A549 (cell line): ENCODE measurements around the gene SSH2. TPM values are rescaled to one million over a fixed set of nuclear protein-coding genes. Genes with fewer than 3 reads are reported as not detected.

Source experiments
- ATAC-seq, 2 experiments: fragments of 200-7000 bp in 1 of 2; fragments of >200 bp in 1 of 2; cut with Nextera tagmentation in 1 of 2; cut with Tn5 transposase in 1 of 2; 3 replicates each; pipeline versions ENCODE4 v1.8.0 to v1.9.1; 2018 to 2020; ENCODE audit warnings: mild to moderate bottlenecking in 1 of 2, moderate library complexity in 1 of 2
- CTCF ChIA-PET: fragments of 300-600 bp; sonication (Branson Sonifier 250); formaldehyde crosslinking; extraction: SDS; loops from one replicate; lab custom pipeline; 2021; ENCODE audit warnings: antibody characterized with exemption, inconsistent platforms; lab: Yijun Ruan, JAX
- POLR2A ChIA-PET: fragments of 350-600 bp; formaldehyde crosslinking; extraction: SDS; loops from one replicate; lab custom pipeline; 2021; ENCODE audit warnings: antibody characterized with exemption, inconsistent platforms; lab: Yijun Ruan, JAX
- DNase-seq, 2 experiments: peaks; one replicate each; pipeline versions ENCODE4 v3.0.0 to v3.0.0-alpha.2; 2011 to 2016; ENCODE audit warnings: low read depth in 1 of 2, low spot score in 1 of 2
- FAIRE-seq: peaks from 2 replicates; lab custom pipeline; 2011; peaks lifted over from hg19 to GRCh38; lab: Jason Lieb, UNC
- H3K27ac ChIP-seq, 2 experiments: fragments of >200 bp; sonication (Bioruptor Twin); formaldehyde crosslinking; 3 replicates each; pipeline ENCODE4 v1.5.1; 2016 to 2017
- H3K4me1 ChIP-seq: fragments of >200 bp; sonication (Bioruptor Twin); formaldehyde crosslinking; 3 replicates; pipeline ENCODE4 v1.6.1; 2016
- H3K4me2 ChIP-seq: fragments of >200 bp; sonication (Bioruptor Twin); formaldehyde crosslinking; 3 replicates; pipeline ENCODE4 v1.6.1; 2016
- H3K4me3 ChIP-seq: fragments of >200 bp; sonication (Bioruptor Twin); formaldehyde crosslinking; 3 replicates; pipeline ENCODE4 v1.5.1; 2016
- H3K9me3 ChIP-seq: fragments of >200 bp; sonication (Bioruptor Twin); formaldehyde crosslinking; 3 replicates; pipeline ENCODE4 v1.6.1; 2016
- BCL3 ChIP-seq: fragments of >200 bp; sonication (Bioruptor Twin); formaldehyde crosslinking; IDR thresholded peaks from 3 replicates; pipeline ENCODE4 v1.6.1; 2016
- CEBPB ChIP-seq, 2 experiments: fragments of >200 bp in 1 of 2; sonication (Bioruptor Twin) in 1 of 2; formaldehyde crosslinking in 1 of 2; IDR thresholded peaks; 2 replicates each; pipeline ENCODE4 v1.6.1; 2012 to 2016
- CHD2 ChIP-seq: fragments of 150-350 bp; IDR thresholded peaks from 2 replicates; pipeline ENCODE4 v1.6.1; 2014; ENCODE audit warnings: low read length; ENCODE audit not compliant: partially characterized antibody
- EHF ChIP-seq: fragments of 250-450 bp; sonication (Bioruptor Pico); IDR thresholded peaks from 2 replicates; pipeline ENCODE4 v1.5.0; 2020; ENCODE audit warnings: mild to moderate bottlenecking
- EP300 ChIP-seq, 2 experiments: fragments of >200 bp; sonication (Bioruptor Twin); formaldehyde crosslinking; IDR thresholded peaks; 2 replicates in 1 of 2; 3 replicates in 1 of 2; pipeline ENCODE4 v1.6.1; 2016 to 2017
- ESRRA ChIP-seq: fragments of 150-350 bp; IDR thresholded peaks from 2 replicates; pipeline ENCODE4 v1.6.1; 2014; ENCODE audit warnings: mild to moderate bottlenecking, low read length, borderline replicate concordance
- HDAC2 ChIP-seq: fragments of 200-600 bp; sonication (generic); IDR thresholded peaks from 2 replicates; pipeline ENCODE4 v1.6.1; 2016
- HOXB13 ChIP-seq: fragments of 250-450 bp; sonication (Bioruptor Pico); IDR thresholded peaks from 2 replicates; pipeline ENCODE4 v1.5.0; 2020; ENCODE audit warnings: low read depth, mild to moderate bottlenecking, moderate library complexity
- JUNB ChIP-seq: fragments of >200 bp; sonication (Bioruptor Twin); formaldehyde crosslinking; IDR thresholded peaks from 2 replicates; pipeline ENCODE4 v1.6.1; 2016
- KDM1A ChIP-seq: fragments of 200-600 bp; sonication (generic); IDR thresholded peaks from 2 replicates; pipeline ENCODE4 v1.6.1; 2016; ENCODE audit warnings: low read depth, mild to moderate bottlenecking
- KDM5A ChIP-seq: fragments of 200-600 bp; sonication (generic); IDR thresholded peaks from 2 replicates; pipeline ENCODE4 v1.6.1; 2016; ENCODE audit warnings: antibody characterized with exemption, mild to moderate bottlenecking
- MAFK ChIP-seq: fragments of 450-650 bp; IDR thresholded peaks from 2 replicates; pipeline ENCODE4 v1.6.1; 2014; ENCODE audit not compliant: partially characterized antibody
- MAX ChIP-seq: IDR thresholded peaks from 2 replicates; pipeline ENCODE4 v1.6.1; 2012
- MYC ChIP-seq: IDR thresholded peaks from 2 replicates; pipeline ENCODE4 v1.6.1; 2012; ENCODE audit warnings: mild to moderate bottlenecking, inconsistent platforms, low read length, improper control_type of control experiment, borderline replicate concordance
- NFE2L2 ChIP-seq: fragments of 150-350 bp; conservative IDR thresholded peaks from 2 replicates; pipeline ENCODE4 v1.6.1; 2014; ENCODE audit warnings: low read length
- NPAS2 ChIP-seq: fragments of 250-450 bp; sonication (Bioruptor Pico); IDR thresholded peaks from 2 replicates; pipeline ENCODE4 v1.8.0; 2022; ENCODE audit warnings: mild to moderate bottlenecking, moderate library complexity, borderline replicate concordance
- PHF8 ChIP-seq: fragments of 200-600 bp; sonication (generic); IDR thresholded peaks from 2 replicates; pipeline ENCODE4 v1.6.1; 2016; ENCODE audit warnings: low read depth, mild to moderate bottlenecking, antibody characterized with exemption, moderate library complexity, borderline replicate concordance
- POLR2A ChIP-seq: IDR thresholded peaks from 2 replicates; pipeline ENCODE4 v1.6.1; 2012; ENCODE audit warnings: mild to moderate bottlenecking, low read length
- POLR2AphosphoS2 ChIP-seq: conservative IDR thresholded peaks from 2 replicates; pipeline ENCODE4 v1.6.1; 2012; ENCODE audit warnings: low read length, improper control_type of control experiment, inconsistent platforms
- RARB ChIP-seq: fragments of 250-450 bp; sonication (Bioruptor Pico); IDR thresholded peaks from 2 replicates; pipeline ENCODE4 v1.8.0; 2021; ENCODE audit warnings: mild to moderate bottlenecking, moderate library complexity
- RFX5 ChIP-seq: fragments of 450-650 bp; IDR thresholded peaks from 2 replicates; pipeline ENCODE4 v1.7.1; 2014; ENCODE audit warnings: antibody characterized with exemption, mild to moderate bottlenecking, moderate library complexity
- RNF2 ChIP-seq: fragments of 200-600 bp; sonication (generic); IDR thresholded peaks from 2 replicates; pipeline ENCODE4 v1.6.1; 2016; ENCODE audit warnings: low read depth, mild to moderate bottlenecking, antibody characterized with exemption, moderate library complexity, borderline replicate concordance
- SREBF2 ChIP-seq: fragments of 450-650 bp; IDR thresholded peaks from 2 replicates; pipeline ENCODE4 v1.6.1; 2014; ENCODE audit warnings: mild to moderate bottlenecking, moderate library complexity
- TP53 ChIP-seq: fragments of 250-450 bp; sonication (Bioruptor Pico); IDR thresholded peaks from 2 replicates; pipeline ENCODE4 v1.5.0; 2021; ENCODE audit warnings: mild to moderate bottlenecking, moderate library complexity
- ZFP36 ChIP-seq: fragments of 450-650 bp; IDR thresholded peaks from 2 replicates; pipeline ENCODE4 v1.6.1; 2014; ENCODE audit warnings: borderline replicate concordance; ENCODE audit not compliant: partially characterized antibody
- ZNF302 ChIP-seq: fragments of 250-450 bp; sonication (Bioruptor Pico); IDR thresholded peaks from 2 replicates; pipeline ENCODE4 v1.9.0; 2021; ENCODE audit warnings: inconsistent platforms, mild to moderate bottlenecking, moderate library complexity
- ZSCAN20 ChIP-seq: fragments of 250-450 bp; sonication (Bioruptor Pico); IDR thresholded peaks from 2 replicates; pipeline ENCODE4 v1.8.0; 2022; ENCODE audit warnings: mild to moderate bottlenecking, moderate library complexity
- WGBS: methylation state at CpG from one replicate; pipeline ENCODE4 v1.1.6; 2017; ENCODE audit errors: missing lambda C conversion rate; 5-methylcytosine and 5-hydroxymethylcytosine counted together
- polyA plus RNA-seq, 4 experiments: library from polyadenylated mRNA; depleted of rRNA in 3 of 4; stranded (reverse); fragments of >200 nt; fragmentation: RNase III in 1 of 4; extraction: RNeasy Plus Mini Kit Qiagen cat#74134 plus additional on column Dnase treatment in 1 of 4; gene quantifications; 2 replicates in 3 of 4; 3 replicates in 1 of 4; pipeline ENCODE4 v1.2.3, GENCODE V29; 2011 to 2017

SSH2 gene
- polyA plus RNA-seq, 2 of the 4 experiments (the other 2 are of a cell fraction): 20.7 to 24.5 TPM

- TF ChIP-seq BCL3: no peak
- TF ChIP-seq SREBF2: no peak
- TF ChIP-seq HOXB13 (CRISPR knock-in tag): no peak
- no peak for TF ChIP-seq TP53 (CRISPR knock-in tag)
- TF ChIP-seq MAFK: no peak
- TF ChIP-seq NPAS2: no peak
- no peak for TF ChIP-seq ZFP36
- no peak for TF ChIP-seq CEBPB (IDR thresholded peaks at IDR 0.05)
- no peak overlapping the region for H3K27ac ChIP-seq
- no peak for FAIRE-seq
Measured at GRCh38 chr17:29699283-29699682, 230.7 kb downstream of the SSH2 start.

GRCh38 chr17:29698837-29699236 is 231.2 kb downstream of the SSH2 start:
- FAIRE-seq (no peak), DNase-seq (no peak), ATAC-seq (no peak)
- no peaks in the 10 kb centered on the region for H3K4me1 ChIP-seq
- no peaks in the 10 kb centered on the region for H3K9me3 ChIP-seq
- CTCF ChIA-PET: interaction anchor here (0.6 to 2.7 kb wide), 10 partner anchors 10 to 321 kb away, joined by 3 to 16 read pairs (median 4); no protein-coding TSS in a partner anchor
- POLR2A ChIA-PET: no interaction called here
- TF ChIP-seq CHD2 (no peak), KDM5A (no peak), ZNF302 (CRISPR knock-in tag) (no peak), ZFP36 (no peak), EP300 (IDR thresholded peaks at IDR 0.05) (no peak), MAX (no peak), JUNB (no peak), ESRRA (no peak), RNF2 (no peak), MYC (no peak), SREBF2 (no peak), RARB (no peak), NFE2L2 (no peak), RFX5 (no peak), HDAC2 (no peak)
- H3K4me3 ChIP-seq: no peak overlapping the region
- WGBS: 90% methylated on average over 1 of the region's 1 CpG
- H3K27ac ChIP-seq: no peak overlapping the region
- H3K4me2 ChIP-seq: no peak overlapping the region

More at GRCh38 chr17:29699283-29699682, 230.7 kb downstream of the SSH2 start:
- Histone ChIP-seq H3K4me1 (no peaks in the 10 kb centered on the region), H3K4me3 (no peak overlapping the region), H3K9me3 (no peaks in the 10 kb centered on the region), H3K4me2 (no peak overlapping the region)
- 86% methylated on average over 2 of the region's 2 CpGs for WGBS
- DNase-seq: no peak
- ChIA-PET POLR2A (no interaction called here), CTCF (interaction anchor here (0.6 to 2.7 kb wide), 12 partner anchors 10 to 405 kb away, joined by 3 to 16 read pairs (median 4); no protein-coding TSS in a partner anchor)
- ATAC-seq: no peak

- H3K4me3 ChIP-seq: no peak overlapping the region
- no peak overlapping the region for H3K27ac ChIP-seq
- WGBS: 94% methylated on average over 6 of the region's 6 CpGs
- FAIRE-seq (no peak), DNase-seq (no peak), ATAC-seq (no peak)
- ChIA-PET POLR2A (no interaction called here), CTCF (interaction anchor here (0.9 to 2.7 kb wide), 8 partner anchors 9 to 321 kb away, joined by 3 to 16 read pairs (median 4); no protein-coding TSS in a partner anchor)
- no peaks in the 10 kb centered on the region for H3K4me1 ChIP-seq
- no peak overlapping the region for H3K4me2 ChIP-seq
- no peak for TF ChIP-seq EHF (CRISPR knock-in tag)
- no peak for TF ChIP-seq RFX5
- TF ChIP-seq KDM1A: no peak
- TF ChIP-seq POLR2A: no peak
- TF ChIP-seq PHF8: no peak
- TF ChIP-seq NFE2L2: no peak
- no peak for TF ChIP-seq MAFK
- no peak for TF ChIP-seq POLR2AphosphoS2
- TF ChIP-seq ZSCAN20 (CRISPR knock-in tag): no peak
- TF ChIP-seq, all 56 proteins: peak for 0
- H3K9me3 ChIP-seq: no peaks in the 10 kb centered on the region
Measured at GRCh38 chr17:29698019-29698777, 231.8 kb downstream of the SSH2 start.
